Measurements from ENCODE around the gene PPOX. TPM values are rescaled to one million over a fixed set of nuclear protein-coding genes. Genes with fewer than 3 reads are reported as not detected.
A peak's percentile ranks its signal among the peaks of the same experiment; 100 is the strongest.

The PPOX gene
- total and polyA plus RNA-seq, 8 donors = 15.2 to 53.0 (median 46.6) TPM

DNA sequence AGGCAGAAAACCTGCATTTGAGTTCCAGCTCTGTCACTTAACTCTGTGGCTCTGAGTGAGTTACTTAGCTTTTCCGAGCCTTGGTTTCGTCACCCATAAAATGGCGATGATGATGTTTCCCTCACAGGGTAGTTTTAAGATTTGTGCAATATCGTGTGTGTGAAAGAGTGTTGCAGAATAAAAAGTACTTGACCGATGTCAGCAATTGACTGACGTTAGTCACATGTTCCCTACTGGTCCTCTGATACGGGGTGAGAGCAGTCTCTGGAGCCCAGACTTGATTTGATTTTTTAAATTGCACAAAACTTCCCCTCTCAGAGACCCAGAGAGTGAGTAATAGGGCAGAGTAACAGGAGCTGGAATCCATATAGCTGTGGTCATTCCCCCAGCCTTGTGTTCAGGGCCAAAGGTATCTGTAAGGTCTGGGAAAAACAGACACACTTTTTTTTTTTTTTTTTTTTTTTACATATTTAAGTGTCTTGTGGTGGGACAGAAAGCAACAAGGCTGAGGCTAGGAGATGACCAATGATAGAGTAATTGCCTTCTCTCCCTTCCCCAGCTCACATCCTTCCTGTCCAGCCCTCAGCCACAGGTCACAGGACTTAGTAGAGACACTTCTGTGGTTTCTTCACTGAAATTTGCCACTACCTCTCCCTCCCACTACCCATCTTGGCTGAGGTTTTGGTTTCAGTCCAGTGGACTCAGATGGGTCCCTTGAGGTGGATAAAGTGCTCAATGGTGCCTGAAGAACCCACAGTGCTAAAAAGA lies 50.9 kb downstream of the PPOX start:
- Histone ChIP-seq H3K4me1 (peaks cover 0 to 46% of the 10 kb centered on the region in 2 donors), H3K9me3 (no peaks in the 10 kb centered on the region), H3K4me3 (peak overlapping the region in 1 of 2 donors; percentile 63), H3K27ac (peak overlapping the region; percentile 86 to 97), H3K27me3 (no peaks in the 10 kb centered on the region), H3K36me3 (peaks cover 0 to 67% of the 10 kb centered on the region in 2 donors)
- TF ChIP-seq CTCF (IDR thresholded peaks at IDR 0.05) = no peak
- ATAC-seq (peak; percentile 77), DNase-seq (no peak)
- intact Hi-C loops (cut with DNase I) = no loop called here

GRCh38 chr1:161217831-161218230 lies 51.6 kb downstream of the PPOX start:
- ATAC-seq (peak; percentile 4), DNase-seq (no peak)
- intact Hi-C loops (cut with DNase I) = no loop called here
- TF ChIP-seq CTCF (IDR thresholded peaks at IDR 0.05) = no peak
- Histone ChIP-seq H3K4me1 (peaks cover 0 to 46% of the 10 kb centered on the region in 2 donors), H3K9me3 (no peaks in the 10 kb centered on the region), H3K27ac (peak overlapping the region in 1 of 2 donors; percentile 97), H3K4me3 (peak overlapping the region in 1 of 2 donors; percentile 63), H3K36me3 (peaks cover 0 to 60% of the 10 kb centered on the region in 2 donors), H3K27me3 (no peaks in the 10 kb centered on the region)

DNA sequence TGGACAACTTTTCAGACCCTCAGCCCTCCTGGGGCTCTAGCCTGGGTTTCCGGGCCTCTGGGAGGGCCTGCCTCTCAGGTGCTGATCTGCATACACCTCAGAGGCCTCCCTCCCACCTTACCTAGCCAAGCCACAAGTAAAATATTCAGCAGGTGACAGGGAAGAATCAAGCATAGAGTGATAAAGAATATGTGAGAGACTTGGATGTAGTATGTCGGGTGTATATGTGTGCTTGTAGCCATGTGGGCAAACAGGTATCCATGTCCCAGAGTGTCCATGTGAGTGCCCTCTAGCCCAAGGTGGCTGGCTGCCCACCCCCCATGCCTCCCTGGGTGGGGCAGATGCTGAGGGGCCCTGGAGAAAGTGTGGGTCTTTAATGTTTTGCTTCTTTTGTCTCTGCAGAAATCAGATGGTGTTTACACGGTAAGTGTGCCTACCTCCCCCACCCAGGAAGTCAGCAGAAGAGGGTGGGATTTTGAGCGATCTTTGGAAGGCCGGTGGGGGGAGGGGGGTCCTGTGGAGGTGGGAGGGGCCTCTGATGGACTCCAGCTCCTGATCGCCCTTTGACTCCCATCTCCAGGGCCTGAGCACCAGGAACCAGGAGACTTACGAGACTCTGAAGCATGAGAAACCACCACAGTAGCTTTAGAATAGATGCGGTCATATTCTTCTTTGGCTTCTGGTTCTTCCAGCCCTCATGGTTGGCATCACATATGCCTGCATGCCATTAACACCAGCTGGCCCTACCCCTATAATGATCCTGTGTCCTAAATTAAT lies 52.3 kb downstream of the PPOX start:
- Histone ChIP-seq H3K4me3 (peak overlapping the region in 1 of 2 donors; percentile 63), H3K9me3 (no peaks in the 10 kb centered on the region), H3K4me1 (peaks cover 0 to 41% of the 10 kb centered on the region in 2 donors), H3K27ac (peak overlapping the region in 1 of 2 donors; percentile 97), H3K27me3 (no peaks in the 10 kb centered on the region), H3K36me3 (peaks cover 0 to 53% of the 10 kb centered on the region in 2 donors)
- TF ChIP-seq CTCF (IDR thresholded peaks at IDR 0.05) = no peak
- no peak for DNase-seq
- no peak for ATAC-seq
- intact Hi-C loops (cut with DNase I) = no loop called here

GRCh38 chr1:161219078-161219892 lies 53.1 kb downstream of the PPOX start:
- Histone ChIP-seq H3K4me3 (no peak overlapping the region), H3K27me3 (no peaks in the 10 kb centered on the region), H3K4me1 (peaks cover 0 to 36% of the 10 kb centered on the region in 2 donors), H3K36me3 (peaks cover 0 to 45% of the 10 kb centered on the region in 2 donors), H3K27ac (no peak overlapping the region), H3K9me3 (no peaks in the 10 kb centered on the region)
- DNase-seq (no peak), ATAC-seq (no peak)
- intact Hi-C loops (cut with DNase I) = no loop called here
- no peak for TF ChIP-seq CTCF (IDR thresholded peaks at IDR 0.05)

Measured in left lung (tissue), 10 donors.